Colonic mucosa (tissue), 4 donors: ENCODE data around the gene CLECL1. TPM values are rescaled to one million over a fixed set of nuclear protein-coding genes. Genes with fewer than 3 reads are reported as not detected.

ENCODE experiments used
- DNase-seq: peaks from one replicate; pipeline ENCODE4 v3.0.0-alpha.2; 2020
- H3K27ac ChIP-seq: fragments of 200-600 bp; one replicate; pipeline ENCODE4 v1.8.0; 2021
- H3K27me3 ChIP-seq: fragments of 200-600 bp; one replicate; pipeline ENCODE4 v1.8.0; 2021
- H3K36me3 ChIP-seq: fragments of 200-600 bp; one replicate; pipeline ENCODE4 v1.8.0; 2021
- H3K4me1 ChIP-seq: fragments of 200-600 bp; one replicate; pipeline ENCODE4 v1.8.0; 2021; ENCODE audit warnings: mild to moderate bottlenecking
- H3K4me3 ChIP-seq: fragments of 200-600 bp; one replicate; pipeline ENCODE4 v1.8.0; 2021
- H3K9ac ChIP-seq, 2 donors: one replicate each; pipeline ENCODE4 v1.7.0; 2013; ENCODE audit warnings: control low read depth in 2 of 2, low read depth in 2 of 2, low read length in 2 of 2
- H3K9me3 ChIP-seq: fragments of 200-600 bp; one replicate; pipeline ENCODE4 v1.8.0; 2021
- CTCF ChIP-seq: fragments of 200-600 bp; IDR thresholded peaks from one replicate; pipeline ENCODE4 v1.8.0; 2022; ENCODE audit warnings: antibody characterized with exemption, mild to moderate bottlenecking
- intact Hi-C: fragments of 100-400 bp; cut with DNase I; formaldehyde crosslinking; loops from one replicate; pipeline ENCODE4 v1.14.1; 2022
- total RNA-seq, 2 donors: library from RNA; stranded (reverse); fragmentation: NEBNext Ultra II Directional in 1 of 2; extraction: Animal tissue kit (Norgen Biotek cat#: 25700) in 1 of 2; gene quantifications; one replicate each; pipeline ENCODE4 v1.2.1, GENCODE V29; 2021
- donor health status: healthy.
- donor health status: DM: no; HTN: no; CAD: no.
- donor health status: DM: no; HTN: no; CAD: no.

The CLECL1 gene
- total RNA-seq, 2 donors from 2014 or later: 0.40 TPM; not detected in 1

GRCh38 chr12:9736936-9737705 is 4.2 kb upstream of the CLECL1 start:
- intact Hi-C loops: no loop called here
- no peak overlapping the region for H3K9ac ChIP-seq
- H3K27me3 ChIP-seq: no peaks in the 10 kb centered on the region
- no peak for TF ChIP-seq CTCF
- no peaks in the 10 kb centered on the region for H3K9me3 ChIP-seq
- DNase-seq: no peak
- peak overlapping the region; percentile 1 for H3K27ac ChIP-seq
- H3K36me3 ChIP-seq: no peaks in the 10 kb centered on the region
- H3K4me3 ChIP-seq: no peak overlapping the region
- peaks cover 3% of the 10 kb centered on the region for H3K4me1 ChIP-seq

DNA sequence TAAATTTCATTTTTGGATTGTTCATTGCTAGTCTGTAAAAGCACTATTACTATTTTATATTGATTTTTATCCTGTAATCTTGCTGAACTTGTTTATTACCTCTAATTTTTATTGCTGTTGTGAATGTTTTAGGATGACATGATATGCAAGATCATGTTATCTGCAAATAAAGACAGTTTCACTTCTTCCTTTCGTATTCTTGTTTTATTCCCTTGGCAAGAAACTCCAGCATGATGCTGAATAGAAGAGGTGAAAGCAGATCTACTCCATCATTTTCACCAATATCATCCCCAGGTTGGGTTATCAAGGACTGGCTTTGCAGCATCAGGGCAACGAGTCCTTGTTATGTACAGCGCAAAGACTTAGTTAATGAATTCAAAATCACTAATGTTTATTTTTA is 2.7 kb upstream of the CLECL1 start:
- no peaks in the 10 kb centered on the region for H3K27me3 ChIP-seq
- DNase-seq: no peak
- no peak overlapping the region for H3K9ac ChIP-seq
- H3K4me1 ChIP-seq: peaks cover 3% of the 10 kb centered on the region
- TF ChIP-seq CTCF: no peak
- H3K36me3 ChIP-seq: no peaks in the 10 kb centered on the region
- no peak overlapping the region for H3K4me3 ChIP-seq
- intact Hi-C loops: no loop called here
- no peaks in the 10 kb centered on the region for H3K9me3 ChIP-seq
- no peak overlapping the region for H3K27ac ChIP-seq

- H3K4me3 ChIP-seq: no peak overlapping the region
- DNase-seq: no peak
- H3K27ac ChIP-seq: peak overlapping the region; percentile 16
- intact Hi-C loops: no loop called here
- no peak overlapping the region for H3K9ac ChIP-seq
- no peaks in the 10 kb centered on the region for H3K36me3 ChIP-seq
- H3K9me3 ChIP-seq: no peaks in the 10 kb centered on the region
- no peaks in the 10 kb centered on the region for H3K27me3 ChIP-seq
- peaks cover 2% of the 10 kb centered on the region for H3K4me1 ChIP-seq
- no peak for TF ChIP-seq CTCF
Observed at GRCh38 chr12:9731797-9732196, 1.1 kb downstream of the CLECL1 start.

DNA sequence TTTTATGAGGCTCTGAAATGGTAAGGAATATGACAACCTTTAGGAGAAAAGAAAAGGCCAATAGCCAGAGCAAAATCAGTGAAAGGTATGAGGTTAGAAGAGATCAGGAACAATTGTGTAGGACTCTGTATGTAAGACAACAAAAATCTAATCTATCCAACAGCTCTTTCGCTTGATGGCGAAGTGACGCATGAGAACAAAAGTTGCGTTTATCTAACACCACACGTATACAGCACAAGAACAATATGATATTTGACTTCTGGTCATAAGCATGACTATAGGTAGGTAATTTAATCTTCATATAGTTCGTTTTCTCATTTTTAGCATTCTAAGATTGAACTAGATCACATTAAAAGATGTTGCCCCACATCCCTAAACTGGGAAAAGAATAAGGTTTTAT is 1.5 kb downstream of the CLECL1 start:
- Histone ChIP-seq H3K4me3 (no peak overlapping the region), H3K27me3 (no peaks in the 10 kb centered on the region), H3K36me3 (no peaks in the 10 kb centered on the region), H3K9ac (no peak overlapping the region), H3K27ac (peak overlapping the region; percentile 16), H3K4me1 (no peaks in the 10 kb centered on the region), H3K9me3 (no peaks in the 10 kb centered on the region)
- intact Hi-C loops: no loop called here
- DNase-seq: no peak
- TF ChIP-seq CTCF: no peak

DNA sequence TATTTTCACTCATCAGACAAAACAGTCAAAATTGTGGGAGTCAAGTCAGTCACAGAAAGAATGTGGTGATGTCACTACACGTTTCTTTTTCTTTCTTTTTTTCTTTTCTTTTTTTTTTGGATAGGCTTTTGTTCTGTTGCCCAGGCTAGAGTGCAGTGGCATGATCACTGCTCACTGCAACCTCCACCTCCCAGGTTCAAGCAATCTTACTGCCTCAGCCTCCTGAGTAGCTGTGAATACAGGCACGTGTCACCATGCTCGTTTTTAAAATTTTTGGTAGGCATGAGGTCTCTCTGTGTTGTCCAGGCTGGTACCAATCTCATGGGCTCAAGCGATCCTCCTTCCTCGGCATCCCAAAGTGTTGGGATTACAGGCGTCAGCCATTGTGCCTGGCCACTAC is 2.3 kb downstream of the CLECL1 start:
- Histone ChIP-seq H3K4me3 (no peak overlapping the region), H3K36me3 (no peaks in the 10 kb centered on the region), H3K9ac (no peak overlapping the region), H3K27ac (no peak overlapping the region), H3K9me3 (no peaks in the 10 kb centered on the region), H3K4me1 (no peaks in the 10 kb centered on the region), H3K27me3 (no peaks in the 10 kb centered on the region)
- intact Hi-C loops: no loop called here
- no peak for DNase-seq
- no peak for TF ChIP-seq CTCF
